NB4 (cell line): ENCODE results near the gene MAP3K5.

Source experiments
- MYC ChIP-seq: IDR thresholded peaks from 2 replicates; pipeline ENCODE4 v1.6.1; 2011; ENCODE audit warnings: low read depth, low read length
- POLR2A ChIP-seq: IDR thresholded peaks from 2 replicates; pipeline ENCODE4 v1.6.1; 2011; ENCODE audit warnings: mild to moderate bottlenecking; ENCODE audit not compliant: insufficient read length; ENCODE audit errors: extremely low read depth
- TF ChIP-seq, protein P1 (sequence below): IDR thresholded peaks from one replicate; pipeline ENCODE4 v1.5.1; 2012; ENCODE audit warnings: low read depth, low read length
- TF ChIP-seq, protein P2 (sequence below): IDR thresholded peaks from 2 replicates; pipeline ENCODE4 v1.6.1; 2011; ENCODE audit warnings: low read depth, low read length

DNA sequence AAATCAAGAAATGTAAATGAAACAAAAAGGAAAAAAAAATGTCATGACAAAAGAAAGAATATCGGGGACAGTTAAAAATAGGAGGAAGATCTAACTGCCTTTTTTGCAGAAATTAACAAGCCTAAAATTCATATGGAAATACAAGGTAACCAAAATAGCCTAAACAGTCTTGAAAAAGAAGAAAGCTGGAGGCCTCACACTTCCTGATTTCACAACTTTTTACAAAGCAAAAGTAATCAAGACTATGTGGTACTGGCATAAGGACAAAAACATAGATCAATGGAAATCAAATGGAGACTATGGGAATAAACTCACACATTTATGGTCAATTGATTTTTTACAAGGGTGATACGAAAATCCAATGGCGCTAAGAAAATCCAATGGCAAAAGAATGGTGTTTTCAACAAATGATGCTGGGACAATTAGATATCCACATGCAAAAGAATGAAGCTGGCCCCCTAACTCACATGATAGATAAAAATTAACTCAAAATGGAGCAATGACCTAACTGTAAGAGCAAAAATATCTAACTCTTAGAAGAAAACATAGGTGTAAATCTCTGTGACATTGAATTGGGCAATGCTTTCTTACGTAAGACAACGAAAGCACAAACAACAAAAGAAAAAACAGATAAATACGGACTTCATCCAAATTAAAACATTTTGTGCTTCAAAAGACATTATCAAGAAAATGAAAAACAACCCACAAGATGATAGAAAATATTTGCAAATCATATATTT is 24.5 kb downstream of the MAP3K5 start:
- TF ChIP-seq POLR2A (no peak), MYC (no peak)
- TF ChIP-seq, protein P1, sequence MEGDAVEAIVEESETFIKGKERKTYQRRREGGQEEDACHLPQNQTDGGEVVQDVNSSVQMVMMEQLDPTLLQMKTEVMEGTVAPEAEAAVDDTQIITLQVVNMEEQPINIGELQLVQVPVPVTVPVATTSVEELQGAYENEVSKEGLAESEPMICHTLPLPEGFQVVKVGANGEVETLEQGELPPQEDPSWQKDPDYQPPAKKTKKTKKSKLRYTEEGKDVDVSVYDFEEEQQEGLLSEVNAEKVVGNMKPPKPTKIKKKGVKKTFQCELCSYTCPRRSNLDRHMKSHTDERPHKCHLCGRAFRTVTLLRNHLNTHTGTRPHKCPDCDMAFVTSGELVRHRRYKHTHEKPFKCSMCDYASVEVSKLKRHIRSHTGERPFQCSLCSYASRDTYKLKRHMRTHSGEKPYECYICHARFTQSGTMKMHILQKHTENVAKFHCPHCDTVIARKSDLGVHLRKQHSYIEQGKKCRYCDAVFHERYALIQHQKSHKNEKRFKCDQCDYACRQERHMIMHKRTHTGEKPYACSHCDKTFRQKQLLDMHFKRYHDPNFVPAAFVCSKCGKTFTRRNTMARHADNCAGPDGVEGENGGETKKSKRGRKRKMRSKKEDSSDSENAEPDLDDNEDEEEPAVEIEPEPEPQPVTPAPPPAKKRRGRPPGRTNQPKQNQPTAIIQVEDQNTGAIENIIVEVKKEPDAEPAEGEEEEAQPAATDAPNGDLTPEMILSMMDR, result no peak
- TF ChIP-seq, protein P2, sequence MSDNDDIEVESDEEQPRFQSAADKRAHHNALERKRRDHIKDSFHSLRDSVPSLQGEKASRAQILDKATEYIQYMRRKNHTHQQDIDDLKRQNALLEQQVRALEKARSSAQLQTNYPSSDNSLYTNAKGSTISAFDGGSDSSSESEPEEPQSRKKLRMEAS, result no peak
